HPDE6-E6E7 (cell line): ENCODE data around the gene LUZP1.
A peak's percentile ranks its signal among the peaks of the same experiment; 100 is the strongest.

Experiments used
- DNase-seq: peaks from one replicate; pipeline ENCODE4 v3.0.0; 2011; ENCODE audit warnings: missing footprints; ENCODE audit errors: extremely low spot score

Gene LUZP1

DNA sequence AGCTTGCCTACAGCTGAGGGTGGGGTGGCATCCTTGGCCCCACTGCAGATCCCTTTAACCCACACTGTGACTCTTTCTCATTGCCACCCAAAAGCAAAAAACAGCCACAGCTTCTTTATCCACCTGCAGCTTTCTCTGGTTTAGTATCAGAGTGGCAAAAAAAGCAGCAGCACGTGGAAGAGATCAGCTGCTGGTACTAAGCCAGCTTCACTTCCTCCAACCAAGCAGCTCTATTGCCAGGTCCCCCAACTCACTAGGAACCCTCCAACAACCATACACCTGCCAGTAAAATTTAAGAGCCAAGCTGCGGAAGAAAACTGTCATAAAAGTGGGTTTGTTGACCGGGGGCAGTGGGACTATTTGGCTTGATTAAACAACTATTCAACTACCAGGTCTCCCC is 83.0 kb downstream of the LUZP1 start:
- no peak for DNase-seq

DNA sequence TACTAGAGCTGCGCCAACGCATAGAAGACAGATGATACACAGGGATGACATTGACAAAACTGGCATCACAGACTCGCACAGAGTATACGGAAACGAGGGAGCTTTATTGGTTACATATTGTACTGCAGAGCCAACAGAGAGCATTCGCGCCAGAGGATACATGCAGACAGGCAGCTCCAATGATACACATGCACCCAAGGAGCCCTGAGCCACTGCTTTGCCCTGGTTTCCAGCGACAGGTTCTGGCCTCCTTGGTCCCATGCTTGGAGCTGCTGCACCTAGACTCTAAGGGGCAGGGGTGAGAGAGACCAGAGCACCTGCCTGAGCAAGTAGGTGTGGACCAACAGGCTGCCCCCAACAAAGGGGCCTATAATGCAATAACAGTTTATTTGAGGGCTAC is 83.8 kb downstream of the LUZP1 start:
- no peak for DNase-seq

DNA sequence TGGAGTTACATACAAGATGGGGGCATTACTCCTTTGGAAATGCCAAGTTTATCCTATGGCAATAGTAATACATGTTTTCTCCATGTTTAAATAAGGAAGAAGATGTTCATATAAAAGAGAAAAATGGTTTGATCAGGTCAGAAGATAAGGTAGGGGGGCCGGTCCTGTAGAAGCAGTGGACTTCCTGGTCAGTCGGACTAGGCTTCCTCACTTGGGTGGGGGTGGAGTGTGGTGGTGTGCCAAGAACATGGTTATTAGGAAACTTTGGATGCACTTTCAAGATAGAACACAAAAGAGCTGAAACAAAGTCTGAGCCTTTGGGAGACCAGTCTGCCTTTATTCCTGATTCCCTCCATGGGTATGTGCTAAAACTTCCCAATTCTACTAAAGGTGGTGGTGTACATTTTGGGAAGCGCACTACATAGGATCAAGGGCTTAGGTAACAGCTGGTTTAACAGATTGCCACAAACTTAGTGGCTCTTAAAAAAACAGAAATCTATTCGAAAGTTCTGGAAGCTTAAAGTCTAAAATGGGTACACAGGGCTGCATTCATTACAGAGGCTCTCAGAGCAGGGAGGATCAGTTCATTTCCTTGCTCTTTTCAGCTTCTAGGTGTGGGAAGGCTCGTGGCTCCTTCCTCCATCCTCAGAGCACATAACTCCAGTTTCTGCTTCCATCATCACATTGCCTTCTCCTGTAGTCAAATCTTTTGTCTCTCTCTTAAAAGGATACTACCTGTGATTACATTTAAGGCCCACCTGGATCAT is 84.8 kb downstream of the LUZP1 start:
- no peak for DNase-seq

DNA sequence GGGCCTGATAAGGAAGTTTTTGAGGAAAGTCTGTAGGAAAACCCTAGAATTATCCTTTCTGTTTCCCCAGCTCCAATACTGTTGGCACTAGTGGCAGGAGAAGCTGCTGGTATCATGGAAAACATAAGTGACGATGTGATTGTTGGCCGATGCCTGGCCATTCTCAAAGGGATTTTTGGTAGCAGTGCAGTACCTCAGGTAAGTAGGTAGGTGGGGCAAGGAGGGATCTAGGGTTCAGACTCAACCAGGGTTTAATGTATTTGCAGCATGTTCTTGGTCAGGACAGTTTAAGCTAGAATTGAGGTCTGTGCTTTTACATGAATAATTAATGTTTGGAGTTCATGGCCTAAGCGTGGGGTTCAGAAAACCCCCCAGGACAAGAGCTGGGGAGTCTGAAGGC is 87.3 kb downstream of the LUZP1 start:
- DNase-seq: peak; percentile 48

DNA sequence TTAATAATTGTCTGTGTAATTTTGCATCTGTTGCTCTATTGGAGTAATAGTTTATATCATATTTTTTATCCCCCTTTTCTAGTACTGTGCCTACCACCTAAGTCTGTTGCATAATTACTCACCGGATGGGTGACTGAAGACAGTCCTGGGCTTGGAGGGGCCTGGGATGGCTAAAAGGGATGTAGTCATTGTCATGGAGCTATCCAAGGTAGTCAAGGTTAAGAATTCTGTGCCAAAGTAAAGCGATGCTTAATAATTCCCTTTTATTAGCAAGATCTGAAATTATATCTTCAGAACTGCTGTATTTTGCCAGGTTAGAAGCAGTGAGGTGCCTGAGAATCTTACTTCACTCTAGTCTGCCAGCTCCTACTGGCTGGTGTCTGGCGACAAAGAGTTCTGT is 87.8 kb downstream of the LUZP1 start:
- DNase-seq: no peak

DNA sequence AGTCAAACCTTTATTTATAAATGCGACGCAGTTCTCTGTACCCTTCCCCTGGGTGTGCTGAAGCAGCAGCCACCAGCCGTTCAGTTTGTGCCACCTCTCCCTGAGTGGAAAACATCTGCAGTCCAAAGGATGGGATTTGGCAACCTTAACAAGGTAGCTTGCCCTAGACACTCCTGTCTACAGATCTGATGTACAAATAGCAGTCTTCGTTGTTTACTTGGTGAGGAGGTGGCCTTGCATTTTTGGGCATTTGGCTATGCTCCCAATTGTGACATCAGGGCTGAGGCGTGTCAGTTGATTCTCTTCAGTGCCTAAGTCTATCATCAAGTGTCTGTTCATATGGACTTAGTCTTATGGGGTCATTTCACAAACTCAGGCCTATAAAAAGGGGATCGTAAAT is 89.6 kb downstream of the LUZP1 start:
- no peak for DNase-seq

DNA sequence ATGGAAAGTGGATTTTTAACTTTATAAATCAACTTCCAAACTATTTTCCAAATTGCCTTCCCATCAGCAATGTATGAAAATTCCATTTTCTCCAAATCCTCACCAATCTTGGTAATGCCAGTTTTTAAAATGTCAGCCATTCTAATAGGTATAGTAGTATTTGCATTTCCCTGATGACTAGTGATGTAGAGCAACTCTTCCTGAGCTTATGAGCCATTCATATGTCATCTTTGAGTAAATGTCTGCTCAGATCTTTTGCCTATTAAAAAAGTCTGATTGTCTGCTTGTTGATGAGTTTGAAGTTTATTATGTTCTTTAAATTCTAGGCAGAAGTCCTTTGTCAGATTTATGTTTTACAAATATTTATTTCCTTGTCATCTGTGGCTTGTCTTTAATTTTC is 94.6 kb downstream of the LUZP1 start:
- no peak for DNase-seq

DNA sequence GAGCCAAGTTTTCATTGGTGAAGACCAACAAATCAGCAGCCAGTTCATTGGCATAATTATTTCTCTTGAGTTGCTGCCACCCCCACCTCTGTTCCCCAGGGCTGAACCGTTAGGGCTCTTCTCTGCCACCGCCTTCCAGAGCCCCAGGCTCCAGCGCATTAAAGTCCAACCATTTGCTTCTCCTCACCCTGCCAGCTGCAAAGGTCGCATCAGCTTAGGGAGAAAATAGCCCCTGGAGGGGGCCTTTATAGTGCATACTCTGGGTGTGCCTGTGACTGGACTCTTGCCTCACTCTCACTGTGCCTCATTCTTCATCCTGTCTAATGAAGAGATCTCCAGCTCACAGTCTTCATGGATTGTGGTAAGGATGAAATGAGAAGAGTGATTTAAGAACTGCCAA is 99.0 kb downstream of the LUZP1 start:
- no peak for DNase-seq

DNA sequence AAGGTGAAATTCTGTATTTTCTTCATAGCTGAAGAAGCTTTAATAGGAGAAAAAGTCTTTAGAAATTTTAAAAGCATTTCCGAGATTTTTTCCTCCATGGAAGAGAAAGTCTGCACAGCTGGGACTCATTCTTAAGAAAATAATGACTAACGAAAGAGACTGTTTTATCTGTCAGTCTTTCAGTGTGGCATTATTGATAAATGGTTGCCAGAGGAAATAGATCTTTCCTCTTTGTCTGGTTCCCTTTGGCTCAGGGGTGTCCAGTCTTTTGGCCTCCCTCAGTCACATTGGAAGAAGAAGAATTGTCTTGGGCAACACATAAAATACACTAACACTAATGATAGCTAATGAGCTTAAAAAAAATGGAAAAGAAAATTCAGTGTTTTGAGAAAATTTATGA is 99.5 kb downstream of the LUZP1 start:
- no peak for DNase-seq

DNA sequence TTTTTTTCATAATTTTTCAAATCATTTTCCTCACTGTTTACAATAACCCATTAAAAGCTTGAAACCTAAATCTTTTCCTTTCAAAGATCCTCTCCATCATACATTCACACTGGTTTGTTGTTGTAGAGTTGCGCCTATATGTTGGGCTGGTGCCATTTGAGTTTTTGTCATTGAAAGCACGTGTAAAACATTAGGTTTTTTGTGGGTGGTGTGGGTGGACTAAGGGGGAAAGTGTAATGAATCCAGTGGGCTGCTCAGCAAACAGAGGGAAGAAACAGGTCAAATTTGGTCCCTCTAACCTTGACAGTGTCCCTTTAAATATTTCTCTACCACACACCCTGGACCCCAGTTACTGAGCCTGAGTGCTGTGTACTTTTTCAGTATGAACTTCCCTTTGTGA is 102.6 kb downstream of the LUZP1 start:
- DNase-seq: no peak

DNA sequence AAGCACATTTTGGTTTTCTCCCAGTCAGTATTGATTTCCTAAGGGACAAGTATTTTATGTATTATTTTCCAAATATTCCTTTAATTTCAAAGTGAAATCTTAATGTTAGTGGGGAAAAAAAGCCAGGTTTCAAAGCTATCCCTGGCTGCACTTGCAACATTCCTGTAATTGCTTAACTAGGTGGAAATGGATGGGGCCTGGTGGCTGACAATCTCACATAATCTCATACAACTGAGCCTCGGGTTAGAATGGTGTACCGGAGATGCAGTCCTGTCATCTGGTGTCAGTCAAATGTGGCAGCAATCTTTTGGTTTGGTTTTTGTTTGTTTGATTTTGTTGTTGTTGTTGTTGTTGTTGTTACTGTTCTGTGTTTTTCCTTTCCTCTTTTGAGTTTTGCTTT is 103.3 kb downstream of the LUZP1 start:
- no peak for DNase-seq

DNA sequence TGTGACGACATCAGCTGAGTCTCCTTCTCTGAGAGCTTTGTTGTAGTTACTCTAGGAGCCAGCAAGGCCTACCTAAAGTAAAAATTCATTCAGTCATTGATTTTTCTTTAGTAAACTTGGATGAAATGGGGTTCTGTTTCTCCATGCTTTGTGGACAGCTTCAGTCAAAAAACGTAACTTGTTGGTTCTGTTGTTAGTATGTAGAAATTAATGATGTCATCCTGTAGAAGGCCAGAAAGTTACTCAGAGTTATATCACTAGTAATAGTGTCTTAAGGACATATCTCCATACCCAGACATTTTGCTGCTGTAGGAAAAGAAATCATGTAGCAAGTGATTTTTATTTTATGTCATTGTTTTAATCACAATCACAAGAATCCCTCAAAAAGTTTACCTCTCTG is 106.4 kb downstream of the LUZP1 start:
- DNase-seq: no peak

DNA sequence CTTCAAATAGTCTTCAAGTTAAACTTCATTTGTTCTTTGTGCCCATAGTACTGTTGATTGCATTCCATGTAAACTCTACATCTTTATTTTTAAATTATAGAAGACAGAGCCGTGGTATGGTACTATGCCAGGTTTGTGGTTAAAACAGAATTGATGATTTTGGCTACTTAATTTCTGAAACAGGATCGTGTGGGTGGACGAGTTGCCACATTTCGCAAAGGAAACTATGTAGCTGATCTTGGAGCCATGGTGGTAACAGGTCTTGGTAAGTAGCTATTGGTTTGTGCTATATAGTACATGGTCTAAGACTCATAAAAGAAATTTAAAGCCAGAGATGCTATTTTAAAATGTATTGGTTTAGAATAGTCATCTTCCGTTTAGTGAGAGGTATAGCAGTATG is 111.4 kb downstream of the LUZP1 start:
- no peak for DNase-seq

DNA sequence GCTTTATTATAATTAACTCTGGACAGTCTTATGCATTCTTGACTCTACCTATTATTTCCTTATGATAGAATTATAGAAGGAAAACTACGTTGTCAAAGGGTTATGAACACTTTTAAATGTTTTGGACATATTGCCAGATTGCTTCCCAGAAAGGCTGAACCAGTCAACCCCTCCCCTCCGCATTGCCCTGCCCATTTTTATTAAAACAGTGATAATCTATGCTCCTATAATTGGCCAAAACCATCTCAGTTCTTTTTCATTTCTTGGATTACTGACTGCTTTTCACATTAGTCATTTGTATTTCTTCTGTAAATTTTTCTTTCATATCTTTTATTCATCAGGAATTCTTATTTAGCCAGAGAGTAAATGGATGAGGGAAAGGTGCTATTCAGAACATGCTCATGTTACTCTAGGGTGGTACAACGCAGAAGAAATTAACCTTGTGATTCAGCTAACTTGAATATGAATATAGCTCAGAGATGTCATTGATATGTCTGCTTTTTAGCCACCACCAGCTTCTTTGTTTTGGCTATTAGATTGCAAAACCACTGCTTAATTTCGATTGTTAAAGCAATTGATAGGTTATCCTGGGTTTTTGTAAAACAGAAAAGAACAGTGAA is 117.3 kb downstream of the LUZP1 start:
- no peak for DNase-seq

DNA sequence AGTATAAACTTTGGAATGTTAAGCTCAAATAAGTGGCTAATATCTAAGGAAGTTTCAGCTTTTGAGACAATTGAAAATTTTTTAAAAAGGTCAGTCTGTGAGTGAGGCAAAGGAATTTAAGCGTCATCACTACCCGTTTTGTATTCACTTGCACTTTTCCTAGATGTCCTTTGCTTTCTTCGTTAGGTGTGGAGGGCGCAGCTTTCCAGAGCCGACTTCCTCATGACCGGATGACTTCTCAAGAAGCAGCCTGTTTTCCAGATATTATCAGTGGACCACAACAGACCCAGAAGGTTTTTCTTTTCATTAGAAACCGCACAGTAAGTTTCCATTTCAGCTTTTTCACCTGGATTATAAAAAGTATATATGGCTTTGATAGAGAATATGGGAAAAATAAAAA is 118.5 kb downstream of the LUZP1 start:
- no peak for DNase-seq

DNA sequence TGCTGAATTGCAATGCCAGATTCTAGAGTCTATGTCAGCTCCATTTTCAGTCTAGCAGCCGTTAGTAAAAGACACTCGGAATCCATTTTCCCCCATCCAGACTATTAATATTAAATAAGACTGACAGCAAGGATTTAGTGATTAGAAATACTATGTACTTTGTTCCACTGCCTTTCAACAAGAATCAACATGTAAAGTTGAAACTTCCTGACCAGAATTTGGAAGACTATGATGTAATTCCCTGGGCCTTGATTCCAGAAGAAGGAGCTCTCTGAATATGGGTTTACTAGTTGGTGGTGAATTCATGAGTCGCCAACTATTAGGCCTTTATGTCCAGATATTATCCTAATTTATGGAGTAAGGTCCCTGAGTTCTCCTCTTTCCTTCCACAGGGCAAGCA is 124.6 kb downstream of the LUZP1 start:
- DNase-seq: no peak

DNA sequence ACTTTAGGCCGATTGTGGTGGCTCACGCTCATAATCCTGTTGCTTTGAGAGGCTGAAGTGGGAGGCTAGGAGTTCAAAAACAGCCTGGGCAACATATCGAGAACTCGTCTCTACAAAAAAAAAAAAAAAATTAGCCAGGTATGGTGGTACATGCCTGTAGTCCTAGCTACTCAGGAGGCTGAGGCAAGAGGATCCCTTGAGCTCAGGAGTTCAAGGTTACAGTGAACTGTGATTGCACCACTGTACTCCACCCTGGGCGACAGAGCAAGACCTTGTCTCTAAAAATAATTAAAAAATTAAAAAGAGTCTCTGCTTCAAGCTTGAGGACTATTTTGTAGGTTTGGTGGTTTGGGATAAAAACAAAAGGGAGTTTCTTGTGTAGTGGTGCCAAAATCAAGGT is 128.1 kb downstream of the LUZP1 start:
- no peak for DNase-seq

DNA sequence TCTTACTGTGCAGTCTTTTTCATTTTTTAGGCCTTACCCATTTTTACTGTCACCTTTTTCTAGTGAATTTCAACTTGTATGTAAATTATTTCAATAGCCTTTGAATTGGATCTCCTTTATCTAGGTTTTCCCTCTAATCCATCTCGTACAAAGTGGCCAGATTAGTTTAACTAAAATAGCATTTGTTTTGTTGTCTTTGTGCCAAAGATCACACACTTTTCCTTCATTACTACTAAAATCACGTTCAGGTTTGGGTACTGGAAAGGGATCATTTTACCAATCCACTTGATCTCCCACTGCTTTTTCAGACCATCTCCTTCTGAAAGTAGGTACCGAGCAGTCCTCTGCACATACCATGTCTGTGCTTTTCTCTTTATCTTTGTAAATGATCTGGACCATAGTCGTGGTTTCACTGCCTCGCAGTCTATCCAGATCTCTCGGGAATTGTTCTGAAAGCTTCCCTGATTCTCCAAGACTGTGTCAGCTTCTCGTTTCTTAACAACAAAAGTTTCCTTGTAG is 129.3 kb downstream of the LUZP1 start:
- no peak for DNase-seq

DNA sequence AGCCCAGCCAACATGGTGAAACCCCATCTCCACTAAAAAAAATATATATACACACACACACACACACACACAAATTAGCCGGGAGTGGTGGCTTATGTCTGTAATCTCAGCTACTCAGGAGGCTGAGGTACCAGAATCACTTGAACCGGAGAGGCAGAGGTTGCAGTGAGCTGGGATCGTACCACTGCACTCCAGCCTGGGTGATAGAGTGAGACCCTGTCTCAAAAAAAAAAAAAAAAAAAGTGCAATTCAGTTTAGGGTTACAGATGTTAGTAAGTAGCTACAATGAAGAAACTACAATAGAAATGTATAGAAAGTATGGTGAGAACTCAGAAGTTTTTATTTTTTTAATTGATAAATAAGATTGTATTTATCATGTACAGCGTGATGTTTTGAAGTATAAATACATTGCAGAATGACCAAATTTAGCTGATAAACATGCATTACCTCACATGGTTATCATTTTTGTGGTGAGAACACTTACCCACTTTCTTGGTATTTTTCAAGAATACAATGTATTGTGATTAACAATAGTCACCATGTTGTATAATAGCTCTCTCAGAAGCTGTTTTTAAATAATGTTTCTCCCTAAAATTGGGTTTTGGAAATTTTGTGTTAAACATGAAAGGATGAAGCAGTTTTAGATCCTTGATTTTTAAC is 131.4 kb downstream of the LUZP1 start:
- DNase-seq: no peak

DNA sequence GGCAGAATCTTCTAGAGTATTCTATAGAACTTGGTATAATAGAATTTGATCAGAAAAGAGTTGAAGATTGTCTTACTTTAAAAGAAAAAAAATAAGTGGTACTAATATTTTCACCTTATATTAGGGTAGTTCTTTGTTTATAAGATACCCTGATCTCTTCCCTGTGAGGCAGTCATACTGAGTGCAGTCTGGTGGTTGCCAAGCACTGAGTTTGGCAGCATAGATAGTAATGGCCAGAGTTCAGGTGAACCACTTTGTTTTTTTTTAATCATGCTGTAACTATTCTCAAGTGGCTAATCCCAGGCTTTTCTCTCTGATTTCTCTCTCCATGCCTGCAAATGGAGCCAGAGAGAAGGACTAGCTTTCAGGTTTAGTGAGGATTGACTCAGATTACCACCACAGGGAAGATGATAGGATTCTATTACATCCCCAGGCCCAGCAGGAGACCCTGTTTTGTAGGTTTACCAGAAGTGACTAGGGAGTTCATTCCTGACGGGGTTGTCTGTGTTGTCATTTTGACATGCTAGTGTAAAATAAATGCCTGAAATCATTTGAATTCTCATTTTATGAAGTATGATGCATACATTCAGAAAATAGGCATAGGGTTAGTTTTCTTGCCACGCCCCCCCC is 132.7 kb downstream of the LUZP1 start:
- DNase-seq: no peak
